Left hindlimb (tissue), 1 donor: Measurements from ENCODE around the gene FAM110C.
"Not testable (repeated sequence)": the region's sequence is repeated elsewhere in the genome, so short reads cannot be mapped to it uniquely, and the experiment has no call there.

ENCODE experiments used
- DNase-seq: peaks from one replicate; pipeline ENCODE4 v3.0.0-alpha.2; 2018

FAM110C gene

GRCh38 chr2:42788-43187, 3.5 kb downstream of the FAM110C start:
- no peak for DNase-seq

- DNase-seq: no peak
These were observed 5.8 kb downstream of the FAM110C start for GRCh38 chr2:40465-40864.

- DNase-seq: no peak
These were observed 8.2 kb downstream of the FAM110C start for GRCh38 chr2:38155-38554.

- no peak for DNase-seq
These were observed 10.0 kb downstream of the FAM110C start for GRCh38 chr2:36318-36717.

- DNase-seq: no peak
These were observed 10.5 kb downstream of the FAM110C start for GRCh38 chr2:35852-36251.

GRCh38 chr2:33620-34019, 12.7 kb downstream of the FAM110C start:
- DNase-seq: no peak

GRCh38 chr2:32068-32467, 14.2 kb downstream of the FAM110C start:
- no peak for DNase-seq

- no peak for DNase-seq
These were observed 17.1 kb downstream of the FAM110C start for GRCh38 chr2:29253-29652.

GRCh38 chr2:28406-28975, 17.8 kb downstream of the FAM110C start:
- no peak for DNase-seq

GRCh38 chr2:26891-27290, 19.4 kb downstream of the FAM110C start:
- no peak for DNase-seq

- no peak for DNase-seq
These were observed 20.8 kb downstream of the FAM110C start for GRCh38 chr2:25543-25942.

- DNase-seq: not testable (repeated sequence)
These were observed 21.7 kb downstream of the FAM110C start for GRCh38 chr2:24591-24990.

GRCh38 chr2:24107-24506, 22.2 kb downstream of the FAM110C start:
- DNase-seq: no peak

- no peak for DNase-seq
These were observed 23.0 kb downstream of the FAM110C start for GRCh38 chr2:23283-23682.

- DNase-seq: not testable (repeated sequence)
These were observed 24.1 kb downstream of the FAM110C start for GRCh38 chr2:22244-22643.

GRCh38 chr2:20259-20658, 26.0 kb downstream of the FAM110C start:
- not testable (repeated sequence) for DNase-seq

- DNase-seq: no peak
These were observed 26.8 kb downstream of the FAM110C start for GRCh38 chr2:19505-19904.

GRCh38 chr2:18402-19271, 27.7 kb downstream of the FAM110C start:
- DNase-seq: no peak

- DNase-seq: not testable (repeated sequence)
These were observed 30.4 kb downstream of the FAM110C start for GRCh38 chr2:15916-16315.

GRCh38 chr2:11248-11941, 34.9 kb downstream of the FAM110C start:
- no peak for DNase-seq

- DNase-seq: peak; percentile 47
These were observed 36.0 kb downstream of the FAM110C start for GRCh38 chr2:10222-10875.
